ENCODE measurements around the gene FZD7. TPM values are rescaled to one million over a fixed set of nuclear protein-coding genes. Genes with fewer than 3 reads are reported as not detected.

FZD7 gene
- polyA plus RNA-seq, 4 donors: 68.5 to 89.1 (median 82.6) TPM

DNA sequence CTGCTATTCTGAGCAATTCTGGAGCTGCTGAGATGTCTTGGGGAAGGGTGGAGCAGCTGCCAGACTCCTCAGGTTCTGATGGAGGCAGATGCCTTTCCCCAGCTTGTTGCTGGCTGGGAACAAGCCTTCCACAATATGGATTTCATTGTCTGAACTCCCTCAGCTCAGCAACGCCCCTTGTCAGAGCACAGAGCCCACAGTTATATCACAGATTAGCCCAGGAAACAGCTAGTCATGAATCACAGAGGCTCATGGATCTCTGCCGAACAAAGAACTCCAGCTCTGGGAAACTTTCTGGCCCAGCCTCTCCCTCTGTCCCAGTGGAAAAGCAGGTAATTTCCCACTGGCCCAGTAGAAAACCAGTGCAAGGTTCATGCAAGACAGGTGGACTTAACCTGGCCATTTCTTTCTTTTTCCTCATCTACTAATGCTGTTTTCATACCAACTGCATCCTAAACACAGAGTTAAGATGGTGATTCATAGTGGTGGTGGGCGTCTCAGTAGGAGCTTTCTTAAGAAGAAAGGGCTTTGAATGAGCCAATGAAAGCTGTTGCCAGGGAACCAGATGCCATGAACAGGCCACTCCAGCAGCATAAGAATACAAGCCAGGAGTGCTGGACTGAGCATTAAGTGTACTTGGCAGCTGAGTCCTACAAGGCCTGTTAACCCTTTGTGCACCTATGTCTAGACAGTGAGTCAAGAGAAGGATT lies 30.7 kb downstream of the FZD7 start:
- no peak for DNase-seq (ENCODE audit: low read depth in 4 of 4, low spot score in 3 of 4)

GRCh38 chr2:202064881-202065230 lies 31.2 kb downstream of the FZD7 start:
- DNase-seq (ENCODE audit: low read depth in 4 of 4, low spot score in 3 of 4): no peak

DNA sequence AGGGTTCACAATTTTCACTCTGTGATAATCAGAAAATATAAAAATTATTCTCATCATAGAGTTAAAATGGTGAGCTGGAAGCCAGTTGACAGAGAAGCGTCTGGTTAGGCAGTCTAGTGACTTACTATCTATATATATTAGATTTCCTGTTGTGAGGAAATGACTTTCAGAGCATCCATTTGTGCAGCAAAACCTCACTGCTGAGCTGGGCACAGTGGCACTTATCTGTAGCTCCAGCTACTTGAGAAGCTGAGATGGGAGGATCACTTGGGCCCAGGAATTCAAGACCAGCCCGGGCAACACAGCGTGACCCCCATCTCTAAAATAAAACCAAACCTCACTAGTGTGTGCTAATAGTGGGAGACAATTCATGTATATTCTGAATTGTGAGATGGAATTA lies 32.2 kb downstream of the FZD7 start:
- no peak for DNase-seq (ENCODE audit: low read depth in 4 of 4, low spot score in 3 of 4)

DNA sequence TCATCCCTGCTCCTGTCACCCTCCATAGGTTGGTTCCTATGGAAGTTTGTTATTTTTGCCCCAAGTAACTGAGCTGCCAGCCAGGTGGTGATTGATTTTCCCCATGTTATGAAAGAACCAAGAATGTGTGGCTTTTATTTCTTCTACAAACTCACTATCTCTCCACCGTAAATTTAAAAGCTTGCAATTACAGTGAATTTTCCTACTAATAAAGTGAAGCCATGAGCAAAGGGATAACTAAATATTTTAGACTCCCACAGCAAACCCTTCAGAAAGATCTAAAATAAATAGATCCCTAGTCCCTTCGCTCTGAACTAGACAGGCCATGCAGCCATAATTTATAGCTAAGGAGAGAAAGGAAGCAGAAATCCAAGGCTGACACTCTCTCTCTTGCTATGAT lies 33.2 kb downstream of the FZD7 start:
- no peak for DNase-seq (ENCODE audit: low read depth in 4 of 4, low spot score in 3 of 4)

DNA sequence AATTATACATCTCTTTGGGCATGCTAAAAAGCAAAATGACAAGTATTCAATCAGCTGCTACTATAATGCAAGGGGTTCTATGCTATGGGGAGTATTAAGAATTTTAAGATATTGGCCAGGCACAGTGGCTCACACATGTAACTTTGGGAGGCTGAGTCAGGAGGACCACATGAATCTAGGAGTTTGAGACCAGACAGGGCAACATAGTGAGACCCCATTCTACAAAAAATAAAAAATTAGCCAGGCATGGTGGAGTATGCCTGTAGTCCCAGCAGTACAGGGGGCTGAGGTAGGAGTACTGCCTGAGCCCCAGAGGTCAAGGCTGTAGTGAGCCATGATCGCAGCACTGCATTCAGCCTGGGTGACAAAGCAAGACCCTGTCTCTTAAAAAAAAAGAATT lies 33.9 kb downstream of the FZD7 start:
- DNase-seq (ENCODE audit: low read depth in 4 of 4, low spot score in 3 of 4): no peak

- DNase-seq (ENCODE audit: low read depth in 4 of 4, low spot score in 3 of 4): no peak
Observed at GRCh38 chr2:202069170-202070067, 35.8 kb downstream of the FZD7 start.

DNA sequence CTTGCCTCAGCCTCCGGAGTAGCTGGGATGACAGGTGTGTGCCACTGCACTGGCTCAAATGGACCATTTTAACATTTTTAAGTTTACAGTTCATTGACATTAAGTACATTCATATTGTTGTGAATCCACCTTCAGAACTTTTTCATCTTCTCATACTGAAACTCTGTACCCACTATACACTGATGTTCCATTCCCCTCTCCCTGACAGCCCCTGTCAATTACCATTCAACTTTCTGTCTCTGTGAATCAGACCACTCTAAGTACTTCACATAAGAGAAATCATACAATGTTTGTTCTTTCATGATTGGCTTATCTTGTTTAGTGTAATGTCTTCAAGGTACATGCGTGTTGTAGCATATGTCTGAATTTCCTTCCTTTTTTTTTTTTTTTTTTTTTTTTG lies 37.5 kb downstream of the FZD7 start:
- no peak for DNase-seq (ENCODE audit: low read depth in 4 of 4, low spot score in 3 of 4)

- no peak for DNase-seq (ENCODE audit: low read depth in 4 of 4, low spot score in 3 of 4)
Observed at GRCh38 chr2:202072226-202072625, 38.6 kb downstream of the FZD7 start.

- no peak for DNase-seq (ENCODE audit: low read depth in 4 of 4, low spot score in 3 of 4)
Observed at GRCh38 chr2:202072737-202073401, 39.2 kb downstream of the FZD7 start, which contains the start of gene KIAA2012. TSS of gene KIAA2012 (plus strand) at chr2:202073255. CDS start at chr2:202073628, 373 bp downstream.

GRCh38 chr2:202074324-202074723 lies 40.7 kb downstream of the FZD7 start:
- DNase-seq (ENCODE audit: low read depth in 4 of 4, low spot score in 3 of 4): no peak

DNA sequence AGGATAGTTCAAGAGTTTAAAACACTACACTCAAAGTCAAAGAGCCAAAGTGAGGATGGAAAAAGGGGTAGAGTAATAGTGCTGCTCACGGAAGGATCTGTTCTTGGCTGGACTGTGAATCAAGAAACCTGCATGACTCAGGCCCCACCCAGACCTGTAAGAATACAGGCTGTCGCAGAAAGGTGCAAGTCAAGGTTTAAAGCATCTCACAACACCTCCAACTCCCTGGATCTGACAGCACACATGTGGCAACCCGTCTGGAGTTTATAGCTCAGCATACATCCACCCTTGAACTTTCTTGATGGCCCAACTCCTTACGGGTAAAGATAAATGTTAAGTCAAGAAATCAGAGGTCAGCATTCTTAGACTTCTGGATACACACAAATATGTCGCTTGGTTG lies 45.7 kb downstream of the FZD7 start:
- no peak for DNase-seq (ENCODE audit: low read depth in 4 of 4, low spot score in 3 of 4)

GRCh38 chr2:202084265-202084664 lies 50.6 kb downstream of the FZD7 start:
- no peak for DNase-seq (ENCODE audit: low read depth in 4 of 4, low spot score in 3 of 4)

Other genes starting within 250 kb of the FZD7 start
- gene CDK15, start 227.3 kb upstream of the FZD7 start, polyA plus RNA-seq (ENCODE audit: insufficient read length in 4 of 4): 1 to 10 TPM in 3 of 4 donors, under 1 TPM in 1; 0.99 to 1.3 (median 1.1) TPM
- gene KIAA2012, start 39.4 kb downstream of the FZD7 start, polyA plus RNA-seq (ENCODE audit: insufficient read length in 4 of 4): under 1 TPM; 0.07 to 0.17 (median 0.12) TPM
- gene SUMO1, start 204.7 kb downstream of the FZD7 start, polyA plus RNA-seq (ENCODE audit: insufficient read length in 4 of 4): 100 to 1,000 TPM; 199 to 244 (median 237) TPM
- gene NOP58, start 231.9 kb downstream of the FZD7 start, polyA plus RNA-seq (ENCODE audit: insufficient read length in 4 of 4): 100 to 1,000 TPM in 1 of 4 donors, 10 to 100 TPM in 3; 92.0 to 102 (median 97.0) TPM

Data from right renal pelvis (tissue), 4 donors.